ENCODE measurements around the gene NCKAP5L.

NCKAP5L gene

DNA sequence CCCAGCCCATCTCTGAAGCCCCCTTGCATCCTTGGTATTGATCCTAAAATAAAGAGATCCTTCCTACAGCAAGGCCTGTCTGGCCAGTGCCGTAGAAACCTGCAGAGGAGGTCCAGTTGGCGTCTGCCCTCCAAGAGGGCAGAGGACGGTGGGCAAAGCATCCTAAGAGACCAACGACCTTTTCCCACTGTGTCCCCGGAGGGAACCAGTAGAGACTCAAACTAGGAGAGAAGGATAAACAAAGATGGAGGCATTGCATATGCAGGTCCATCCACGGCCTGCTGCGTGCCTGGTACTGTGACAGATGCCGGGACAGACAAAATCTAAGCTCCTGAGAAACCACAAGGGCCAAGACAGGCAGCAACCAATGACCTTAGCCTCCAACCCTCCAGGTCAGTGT lies 3.8 kb downstream of the NCKAP5L start:
- no peak for DNase-seq

DNA sequence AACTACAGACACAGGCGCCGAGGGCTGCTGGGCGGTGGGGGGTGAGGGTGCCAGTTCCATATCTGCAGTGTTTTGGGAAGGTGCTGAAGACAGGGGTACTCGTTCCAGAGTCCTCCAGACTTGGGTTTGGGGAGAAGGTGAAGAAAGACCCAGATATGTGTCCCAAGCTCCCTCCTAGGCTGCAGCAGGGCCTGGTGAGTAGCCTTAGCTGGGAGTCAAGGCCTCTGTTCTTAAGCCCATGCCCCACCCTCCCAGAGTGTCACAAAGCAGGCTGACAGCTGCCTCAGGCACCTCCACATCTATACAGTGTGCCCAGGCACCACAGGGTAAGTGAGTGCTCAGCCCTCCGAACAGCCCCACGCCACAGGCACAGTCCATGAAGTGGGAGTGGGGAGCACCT lies 4.3 kb downstream of the NCKAP5L start:
- DNase-seq, result no peak

DNA sequence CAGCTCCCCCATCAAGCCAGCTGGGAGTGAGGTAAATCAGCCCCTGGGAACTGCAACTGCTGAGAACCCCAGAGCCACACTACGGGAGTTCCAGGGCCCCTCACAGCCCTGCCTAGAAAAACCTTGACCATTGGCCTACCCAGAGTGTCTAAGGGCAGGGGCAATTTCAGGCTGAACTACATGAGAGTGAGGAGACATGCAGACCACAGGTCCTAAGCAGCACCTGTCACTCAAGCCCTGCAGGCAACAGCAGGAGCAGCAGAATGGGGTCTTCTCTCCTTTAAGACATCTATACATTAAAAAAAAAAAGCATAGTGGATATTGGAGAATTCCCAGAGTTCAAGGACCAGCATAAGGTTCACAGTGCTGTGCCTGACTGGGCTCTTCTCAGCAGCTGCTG lies 4.9 kb downstream of the NCKAP5L start:
- no peak for DNase-seq

DNA sequence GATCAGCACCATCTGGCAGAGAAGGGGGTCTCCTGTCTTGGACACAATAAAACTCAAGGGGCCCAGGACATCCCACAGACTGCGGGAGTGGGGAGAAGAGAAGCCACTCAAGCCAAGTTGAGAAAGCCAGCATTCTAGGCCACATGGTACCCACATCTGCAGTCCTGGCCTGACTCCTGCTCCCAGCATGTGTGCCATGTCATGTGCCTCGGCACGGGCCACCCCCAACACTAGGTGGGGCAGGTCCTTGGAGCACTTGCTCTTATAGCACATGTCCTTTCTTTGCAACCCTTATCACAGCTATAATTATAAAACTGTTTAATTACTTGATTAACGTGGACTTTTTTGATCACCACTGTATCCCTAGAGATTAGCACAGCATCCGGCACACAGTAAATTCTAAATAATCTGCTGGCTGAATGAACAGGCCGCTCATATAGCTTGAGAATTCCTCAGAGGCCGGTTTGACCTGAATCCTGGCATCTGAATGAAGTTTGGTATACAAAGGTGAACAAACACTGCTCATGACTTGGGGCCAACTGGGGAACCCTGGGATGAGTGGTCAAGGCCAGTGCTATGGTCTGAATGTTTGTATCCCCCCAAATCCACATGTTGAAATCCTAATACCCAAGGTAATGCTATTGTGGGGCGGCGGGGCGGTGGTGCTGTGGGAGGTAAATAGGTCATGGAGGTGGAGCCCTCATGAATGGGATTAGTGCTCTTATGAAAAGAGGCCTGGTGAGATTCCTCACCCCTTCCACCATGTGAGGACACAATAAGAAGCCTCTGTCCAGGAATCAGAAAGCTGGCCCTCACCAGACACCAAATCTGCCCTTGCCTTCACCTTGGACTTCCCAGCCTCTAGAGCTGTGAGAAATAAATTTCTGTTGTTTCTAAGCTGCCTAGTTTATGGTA lies 6.6 kb downstream of the NCKAP5L start:
- DNase-seq, result no peak

DNA sequence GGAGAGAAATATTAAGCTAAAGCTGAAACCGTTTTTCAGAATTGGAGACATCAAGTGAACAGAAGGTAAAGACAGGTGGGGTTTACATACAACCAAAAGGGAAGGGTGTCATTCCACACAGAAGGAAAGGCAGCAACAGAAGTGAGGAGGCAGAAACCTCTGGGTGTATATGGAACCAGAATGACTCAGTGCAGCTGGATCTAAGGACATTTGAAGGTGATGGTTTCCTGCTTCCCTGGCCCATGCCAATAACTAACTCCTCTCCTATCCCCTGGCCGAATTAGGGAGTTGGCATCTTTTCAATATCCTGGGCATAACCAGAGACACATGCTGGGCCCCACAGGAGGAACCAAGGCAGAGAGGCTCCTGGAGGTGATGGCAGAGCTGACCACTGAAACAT lies 8.4 kb downstream of the NCKAP5L start:
- no peak for DNase-seq

DNA sequence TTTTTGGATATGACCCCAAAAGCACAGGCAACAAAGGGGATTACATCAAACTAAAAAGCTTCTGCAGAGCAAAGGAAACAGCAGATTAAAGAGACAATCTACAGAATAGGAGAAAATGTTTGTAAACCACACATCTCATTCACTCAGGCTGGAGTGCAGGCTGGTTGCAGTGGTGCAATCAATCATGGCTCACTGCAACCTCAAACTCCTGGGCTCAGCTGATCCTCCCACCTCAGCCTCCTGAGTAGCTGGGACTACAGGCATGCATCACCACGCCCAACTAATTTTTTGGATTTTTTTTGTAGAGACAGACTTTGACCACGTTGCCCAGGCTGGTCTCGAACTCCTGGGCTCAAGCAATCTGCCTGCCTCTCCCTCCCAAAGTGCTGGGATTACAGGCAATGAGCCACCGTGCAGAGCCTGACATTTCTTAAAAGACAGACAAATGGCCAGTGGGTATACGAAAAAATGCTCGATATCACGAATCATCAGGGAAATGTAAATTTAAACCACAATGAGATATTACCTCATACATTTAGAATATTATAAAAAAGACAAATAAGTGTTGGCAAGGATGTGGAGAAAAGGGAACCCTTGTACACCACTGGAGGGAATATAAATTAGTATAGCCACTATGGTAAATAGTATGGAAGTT lies 9.8 kb downstream of the NCKAP5L start:
- DNase-seq, result no peak

DNA sequence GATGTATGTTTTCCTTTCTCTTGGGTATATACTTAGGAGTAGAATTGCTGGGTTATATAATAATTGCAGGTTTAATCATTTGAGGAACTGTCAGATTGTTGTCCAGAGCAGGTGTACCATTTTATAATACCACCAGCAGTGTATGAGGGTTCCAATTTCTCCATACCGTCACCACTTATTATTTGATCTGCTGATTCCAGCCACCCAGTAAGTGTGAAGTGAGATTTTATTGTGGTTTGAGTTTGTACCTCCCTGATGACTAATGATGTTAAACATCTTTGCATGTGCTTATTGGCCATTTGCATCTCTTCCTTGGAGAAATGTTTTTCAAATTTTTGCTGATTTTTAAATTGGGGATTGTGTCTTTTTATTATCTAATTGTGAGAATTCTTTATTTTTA lies 15.1 kb downstream of the NCKAP5L start:
- no peak for DNase-seq

DNA sequence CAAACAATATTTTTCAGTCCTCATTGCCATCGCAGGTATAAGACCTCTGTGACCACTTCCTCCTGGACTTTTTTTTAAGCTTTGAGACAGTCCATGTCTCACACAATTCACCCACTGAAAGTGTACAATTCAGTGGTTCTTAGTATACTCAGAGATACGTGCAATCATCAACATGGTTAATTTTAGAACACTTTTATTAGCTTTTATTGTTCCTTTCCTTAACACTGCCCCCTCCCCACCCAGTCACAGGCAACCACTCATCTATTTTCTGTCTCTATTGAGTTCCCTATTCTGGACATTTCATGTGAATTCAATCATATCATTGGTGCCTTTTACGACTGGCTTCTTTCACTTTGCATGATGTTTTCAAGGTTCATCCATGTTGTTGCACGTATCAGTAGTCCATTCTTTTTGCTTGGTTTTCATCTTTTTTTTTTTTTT lies 16.2 kb downstream of the NCKAP5L start:
- no peak for DNase-seq

DNA sequence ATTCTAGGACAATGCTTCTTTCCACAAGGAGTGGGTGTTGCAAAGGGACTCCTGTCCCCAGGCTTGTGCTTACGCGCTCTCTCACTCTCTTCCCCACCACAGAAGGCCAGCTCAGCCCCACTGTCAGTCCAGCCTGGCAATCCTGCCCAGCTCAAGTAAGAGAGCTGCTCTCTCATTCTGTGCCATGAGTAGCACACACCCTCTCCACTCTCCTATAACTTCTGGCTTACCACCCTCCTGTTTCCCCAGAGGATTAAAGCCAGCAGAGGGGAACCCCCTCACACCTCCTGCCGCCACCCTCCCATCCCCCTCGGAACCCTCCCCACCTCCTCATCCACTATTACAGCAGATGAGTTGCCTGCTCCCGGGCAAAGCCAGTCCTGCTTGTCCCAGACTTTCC lies 17.1 kb downstream of the NCKAP5L start:
- no peak for DNase-seq

DNA sequence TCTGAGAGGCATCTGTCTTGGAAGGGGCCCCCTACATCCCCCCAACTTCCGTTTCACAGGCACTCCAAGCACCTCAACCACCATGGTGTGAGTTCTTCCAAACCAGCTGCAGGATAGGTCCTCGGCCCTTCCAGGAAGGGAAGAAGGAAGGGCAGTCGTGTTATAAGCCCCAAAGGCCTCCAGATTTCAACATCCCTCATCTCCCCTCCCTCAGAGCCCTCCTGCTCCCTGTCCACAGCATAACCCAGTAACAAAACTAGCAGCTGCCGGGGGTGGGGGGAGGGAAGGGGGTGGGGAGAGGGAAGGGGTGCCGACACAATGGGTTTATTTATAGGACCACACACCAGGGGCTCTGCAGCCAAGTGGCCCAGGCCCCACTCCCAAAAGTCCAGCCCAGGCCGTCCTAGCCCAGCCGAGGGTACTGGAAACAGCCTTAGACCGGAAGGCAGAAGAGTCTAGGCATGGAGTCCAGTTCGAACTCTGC lies 18.3 kb downstream of the NCKAP5L start:
- DNase-seq, result no peak

DNA sequence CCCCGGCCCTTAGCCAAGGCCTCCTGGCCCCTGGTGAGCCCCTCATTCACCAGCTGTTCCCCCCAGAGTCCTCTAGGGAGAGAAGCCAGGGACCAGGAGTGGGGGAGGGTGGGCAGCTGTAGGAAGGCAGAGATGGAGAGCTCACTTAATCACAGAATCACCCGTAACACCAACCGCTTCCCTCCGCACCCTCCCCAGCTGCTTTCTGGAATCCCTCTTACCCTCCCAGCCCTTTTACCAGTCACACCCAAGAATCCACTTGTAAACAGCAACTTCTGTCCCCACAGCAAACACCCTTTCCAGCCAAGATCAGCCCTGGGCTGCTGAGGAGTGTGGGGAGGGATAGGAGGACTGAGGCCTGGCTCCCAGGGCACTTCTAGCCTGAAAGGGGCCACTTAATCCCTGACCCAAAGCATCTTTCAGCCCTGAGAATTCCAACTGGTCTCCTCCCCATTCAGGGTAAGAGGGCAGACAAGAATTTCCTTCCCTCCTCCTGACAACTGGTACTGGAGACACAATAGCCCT lies 18.8 kb downstream of the NCKAP5L start:
- DNase-seq, result no peak

DNA sequence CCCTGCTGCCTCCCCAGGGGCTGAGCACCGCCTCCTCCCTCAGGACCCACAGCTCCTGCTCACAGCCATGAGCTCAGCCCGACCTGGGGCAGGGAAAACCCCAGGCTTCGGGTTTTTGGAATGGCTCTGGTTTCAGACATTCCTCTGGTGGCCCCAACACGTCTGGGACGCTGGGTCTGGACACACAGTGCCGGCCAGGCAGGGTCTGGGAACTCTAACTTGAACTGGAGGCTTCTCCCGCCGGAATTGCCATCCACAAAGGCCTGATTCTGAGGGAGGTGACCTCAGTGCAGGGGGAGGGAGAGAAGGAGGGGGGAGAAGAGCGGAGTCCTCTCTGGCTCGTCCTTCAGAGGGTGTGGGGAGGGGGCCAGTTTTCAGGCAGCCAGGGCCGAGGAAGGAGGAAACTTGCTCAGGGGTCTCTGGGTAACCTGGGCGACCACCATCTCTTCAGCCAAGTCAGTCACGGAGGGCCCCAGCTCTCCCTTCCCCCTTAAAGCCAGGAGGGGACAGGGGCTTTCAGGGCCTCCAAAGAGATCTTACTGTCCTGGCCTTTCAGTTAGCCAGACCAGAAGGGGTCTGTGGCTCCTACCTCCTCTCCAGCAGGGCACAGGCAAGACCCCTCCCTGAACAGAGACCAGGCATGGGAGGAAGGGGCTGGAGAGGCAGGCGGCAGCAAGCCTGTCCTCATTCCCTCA lies 19.4 kb downstream of the NCKAP5L start:
- DNase-seq, result no peak

DNA sequence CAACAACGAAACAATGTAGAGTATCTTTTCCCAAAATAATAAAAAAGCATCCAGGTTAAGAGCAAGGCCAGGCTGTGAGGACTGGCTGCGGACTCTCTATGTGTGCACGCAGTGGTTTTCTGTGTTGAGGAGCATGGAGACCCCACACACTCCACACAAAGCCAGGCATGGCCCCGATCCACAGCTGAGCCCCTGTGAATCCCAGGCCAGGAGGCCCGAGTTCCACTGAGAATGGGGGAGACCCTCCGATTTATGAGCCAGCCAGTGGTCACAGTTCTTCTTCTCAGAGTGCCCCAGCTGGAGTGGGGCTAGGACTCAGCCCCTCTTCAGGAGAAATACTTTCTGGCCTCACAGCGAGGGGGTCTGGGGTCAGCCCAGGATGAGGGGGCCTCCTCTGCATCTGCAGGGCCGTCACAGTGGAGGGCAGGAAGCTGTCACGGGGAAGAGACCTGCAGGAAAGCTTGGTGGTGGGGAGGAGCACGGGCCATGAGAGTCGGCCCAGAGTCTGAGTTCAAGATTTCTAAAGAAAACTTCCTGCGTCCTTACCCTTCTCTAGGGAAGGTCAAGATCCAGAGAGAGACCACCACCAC lies 20.1 kb downstream of the NCKAP5L start:
- DNase-seq, result no peak

DNA sequence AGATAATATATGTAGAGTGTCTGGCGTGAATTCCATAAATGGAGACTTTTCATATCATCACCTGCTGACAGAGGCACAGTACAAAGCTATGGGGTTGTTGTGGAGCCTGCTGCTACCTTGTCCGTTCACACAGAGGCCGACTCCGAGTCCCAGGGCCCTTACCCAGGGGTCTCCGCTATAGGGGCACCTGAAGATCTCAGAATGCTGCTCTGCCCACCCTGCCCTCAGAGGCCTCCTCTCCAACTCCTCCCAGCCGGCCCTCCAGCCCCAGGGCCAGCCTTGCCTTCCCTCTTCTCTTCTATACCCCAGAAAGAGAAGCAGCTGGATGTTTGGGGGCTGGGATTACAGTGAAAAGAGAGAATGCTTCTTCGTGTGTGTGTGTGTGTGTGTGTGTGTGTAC lies 21.3 kb downstream of the NCKAP5L start:
- DNase-seq, result no peak

DNA sequence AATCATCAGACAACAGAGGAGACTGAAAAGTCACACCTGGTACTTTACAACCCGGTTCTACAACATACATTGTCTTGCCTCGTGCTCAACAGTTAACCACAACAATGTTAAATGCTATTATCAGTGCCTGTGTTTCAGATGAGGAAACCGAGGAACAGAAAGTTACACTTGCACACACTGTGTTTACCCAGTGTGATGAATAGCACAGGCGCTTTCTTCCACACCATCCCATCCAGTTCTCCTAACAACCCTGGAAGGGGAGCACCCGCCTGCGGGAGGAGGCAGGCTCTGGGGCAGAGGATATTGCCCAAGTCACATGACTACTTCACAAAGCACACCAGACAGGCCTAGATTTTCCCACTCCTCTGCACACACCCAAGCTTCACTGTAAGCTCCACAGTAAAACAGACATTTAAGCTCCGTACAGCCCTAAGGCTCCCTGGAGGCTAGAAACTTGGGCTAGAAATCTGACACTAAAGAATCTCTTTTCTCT lies 21.8 kb downstream of the NCKAP5L start:
- no peak for DNase-seq

DNA sequence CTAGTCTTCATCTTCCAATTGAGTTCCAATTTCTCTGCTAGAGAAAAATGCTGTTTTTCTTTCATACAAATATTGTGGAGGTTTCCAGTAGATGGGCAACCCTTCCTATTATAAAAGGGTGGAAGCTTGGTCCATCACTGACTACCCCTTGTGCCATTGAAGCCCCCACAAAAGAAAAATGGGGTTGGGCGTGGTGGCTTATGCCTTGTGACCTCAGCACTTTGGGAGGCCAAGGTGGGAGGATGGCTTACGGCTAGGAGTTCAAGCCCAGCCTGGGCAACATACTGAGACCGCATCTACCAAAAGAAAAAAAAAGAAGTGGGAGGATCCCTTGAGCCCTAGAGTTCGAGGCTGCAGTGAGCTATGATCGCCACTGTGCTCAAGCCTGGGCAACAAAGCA lies 22.8 kb downstream of the NCKAP5L start:
- no peak for DNase-seq

DNA sequence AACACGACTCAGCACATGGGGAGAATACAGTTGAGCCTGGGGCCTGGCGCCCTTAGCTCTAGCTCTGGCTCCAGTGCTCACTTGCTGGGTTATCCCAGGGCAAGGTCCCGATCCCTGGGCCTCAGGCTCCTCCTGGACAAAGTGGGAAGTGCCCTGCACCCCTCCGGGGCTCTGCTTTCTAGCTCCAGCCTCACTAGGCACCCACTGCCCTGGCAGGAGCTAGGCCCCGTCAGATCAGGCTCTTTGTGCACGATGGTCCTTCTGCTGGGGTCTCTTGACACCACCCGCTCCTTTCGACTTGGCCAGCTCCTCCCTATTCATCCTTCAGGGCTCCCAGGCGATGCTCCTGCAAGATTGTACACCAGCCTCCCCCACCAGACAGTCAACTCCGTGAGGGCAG lies 23.4 kb downstream of the NCKAP5L start:
- DNase-seq, result no peak

DNA sequence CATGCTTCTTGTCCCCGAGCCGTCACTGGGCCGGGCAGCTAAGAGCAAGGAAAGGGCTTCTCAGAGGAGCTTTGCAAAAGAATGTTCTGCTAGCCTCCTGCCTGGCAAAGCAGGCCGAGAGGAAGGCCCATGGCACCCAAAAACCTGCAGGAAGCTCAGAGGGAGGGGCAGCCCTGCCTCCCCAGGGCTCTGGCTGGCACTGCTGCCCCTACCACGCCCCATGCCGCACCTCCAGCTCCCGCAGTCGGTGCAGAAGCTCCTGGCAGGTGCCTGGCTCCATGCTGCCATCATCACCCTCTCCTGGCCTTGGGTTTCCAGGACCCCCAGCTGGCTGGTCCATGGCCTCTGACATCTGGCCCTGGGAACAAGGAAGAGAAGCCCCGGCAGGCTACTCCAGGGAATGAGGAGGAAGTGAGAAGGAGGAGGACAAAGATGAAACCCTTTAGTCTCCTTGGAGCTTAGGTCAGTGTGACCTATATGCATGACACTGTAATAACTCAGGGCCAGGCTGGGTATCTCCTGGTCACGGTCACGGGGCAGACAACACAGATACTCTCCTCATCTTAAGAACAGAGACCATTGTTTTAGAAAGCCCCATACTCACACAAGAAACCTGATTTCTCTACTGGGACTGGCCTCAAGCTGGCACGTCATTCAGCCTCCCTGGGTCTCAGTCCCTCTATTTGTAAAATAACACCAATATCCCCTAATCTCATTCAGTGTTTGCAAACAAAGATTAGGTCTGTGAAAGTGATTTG lies 24.3 kb downstream of the NCKAP5L start:
- no peak for DNase-seq

DNA sequence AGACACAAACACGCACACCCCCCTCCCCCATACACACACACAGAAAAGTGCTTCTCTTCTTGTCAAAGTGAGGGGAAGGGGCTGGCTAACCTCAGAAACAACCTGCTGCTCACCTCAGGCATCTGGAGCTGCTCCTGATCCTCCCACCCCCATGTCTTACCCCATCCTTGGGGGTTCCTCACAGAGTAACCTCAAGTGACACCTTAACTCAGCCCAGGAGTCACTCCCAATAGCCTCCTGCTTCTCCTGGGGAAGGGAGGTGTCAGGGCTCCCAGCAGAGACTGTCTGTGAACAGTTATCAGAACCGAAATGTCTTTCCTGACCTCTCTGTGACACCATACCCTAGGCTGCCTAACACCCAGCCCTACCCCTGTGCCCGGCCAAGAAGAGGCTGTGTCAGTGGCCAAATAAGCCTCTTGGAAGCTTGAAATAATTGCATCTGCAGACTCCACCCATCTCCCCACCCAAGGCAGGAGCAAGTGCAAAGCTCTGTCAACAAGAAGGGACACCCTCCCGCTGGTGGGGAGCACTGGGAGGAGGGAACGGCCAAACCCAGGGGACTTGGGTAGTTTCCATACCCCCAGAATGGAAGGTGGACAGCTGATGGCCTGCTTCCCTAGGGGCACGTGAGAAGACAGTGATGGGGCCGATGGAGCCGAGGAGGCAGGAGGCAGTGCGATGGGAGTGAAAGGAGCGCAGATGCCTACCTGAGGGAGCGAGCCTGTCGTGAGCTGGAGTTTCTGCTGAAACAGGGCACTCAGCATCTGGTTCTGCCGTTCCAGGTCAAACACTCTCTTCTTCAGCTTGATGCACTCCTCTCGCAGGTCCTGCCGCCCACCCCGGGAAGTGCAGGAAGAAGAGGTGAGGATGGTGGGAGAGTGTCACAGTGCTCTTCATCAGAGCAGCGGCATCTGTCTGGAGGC lies 26.8 kb downstream of the NCKAP5L start:
- no peak for DNase-seq

DNA sequence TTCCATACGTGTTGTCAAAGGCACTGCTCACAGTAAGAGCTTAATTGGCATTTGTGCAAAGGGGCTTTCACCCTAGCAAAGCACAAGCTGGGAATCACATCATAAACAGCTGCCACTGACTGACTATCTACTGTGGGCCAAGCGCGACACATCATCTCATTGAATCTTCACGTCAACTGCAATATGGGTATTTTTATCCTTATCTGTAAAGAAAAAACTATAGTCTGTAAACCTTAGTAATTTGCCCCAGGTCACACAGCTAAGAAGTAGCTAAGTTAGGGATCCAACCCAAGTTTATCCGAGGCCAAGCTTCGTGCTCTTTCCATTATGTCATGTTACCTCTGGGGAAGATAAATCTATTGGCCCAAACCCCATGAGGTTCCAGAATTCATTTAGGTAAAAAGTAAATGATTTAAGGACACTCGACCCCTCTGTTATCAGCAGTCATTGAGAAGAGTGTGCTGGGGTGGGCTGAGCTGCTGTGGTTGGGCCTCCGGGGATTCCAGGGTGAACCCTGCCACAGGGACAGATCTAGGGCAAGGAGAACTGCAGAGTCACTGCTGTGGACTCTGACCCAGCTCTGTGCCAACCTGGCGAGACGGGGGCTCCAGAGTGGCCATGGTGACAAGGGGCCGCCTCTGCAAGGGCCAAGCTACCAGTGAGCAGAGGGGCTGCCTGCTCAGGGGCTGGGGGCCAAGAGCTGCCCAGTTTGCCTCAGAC lies 27.6 kb downstream of the NCKAP5L start:
- no peak for DNase-seq

Measured in activated T-cell treated with anti-CD3 and anti-CD28 coated beads, Interleukin-2, amount 50 U/mL, for 1 hour (primary cell).